Progenitor cell of endocrine pancreas (in vitro differentiated cells): ENCODE data around the gene ZNF514. TPM values are rescaled to one million over a fixed set of nuclear protein-coding genes. Genes with fewer than 3 reads are reported as not detected.
"Not testable (repeated sequence)": the region's sequence is repeated elsewhere in the genome, so short reads cannot be mapped to it uniquely, and the experiment has no call there.

Experiments used
- DNase-seq: peaks from one replicate; pipeline ENCODE4 v3.0.0; 2021; ENCODE audit warnings: low spot score; ENCODE audit not compliant: unreplicated experiment
- H3K27ac Mint-ChIP-seq: 2 replicates; pipeline ENCODE4 v1.8.0; 2021; ENCODE audit warnings: mild to moderate bottlenecking, moderate library complexity, mixed read lengths
- H3K27me3 Mint-ChIP-seq: 2 replicates; pipeline ENCODE4 v1.8.0; 2021; ENCODE audit warnings: mixed read lengths
- H3K36me3 Mint-ChIP-seq: 2 replicates; pipeline ENCODE4 v1.8.0; 2022; ENCODE audit warnings: mixed read lengths; ENCODE audit not compliant: insufficient read depth
- H3K4me1 Mint-ChIP-seq: 2 replicates; pipeline ENCODE4 v1.8.0; 2021; ENCODE audit warnings: low read depth, mixed read lengths
- H3K4me3 Mint-ChIP-seq: 2 replicates; pipeline ENCODE4 v1.8.0; 2021; ENCODE audit warnings: low read depth, mild to moderate bottlenecking, moderate library complexity, mixed read lengths
- H3K9me3 Mint-ChIP-seq: 2 replicates; pipeline ENCODE4 v1.8.0; 2021; ENCODE audit warnings: low read depth, mixed read lengths
- CTCF ChIP-seq: fragments of 200-600 bp; sonication (generic); IDR thresholded peaks from one replicate; pipeline ENCODE4 v1.5.0; 2021; ENCODE audit warnings: antibody characterized with exemption, mild to moderate bottlenecking; ENCODE audit not compliant: unreplicated experiment
- total RNA-seq: library from RNA; stranded (reverse); gene quantifications from 2 replicates; pipeline ENCODE4 v1.2.1, GENCODE V29; 2021

The ZNF514 gene
- total RNA-seq, 1 donor from 2014 or later, result 32.9 TPM

GRCh38 chr2:95203911-95204310 is 44.3 kb upstream of the ZNF514 start:
- Mint-ChIP-seq H3K27me3 (peaks cover 20% of the 10 kb centered on the region), H3K4me3 (no peak overlapping the region), H3K9me3 (peaks cover 3% of the 10 kb centered on the region), H3K4me1 (peaks cover 12% of the 10 kb centered on the region), H3K36me3 (peaks cover 8% of the 10 kb centered on the region), H3K27ac (no peak overlapping the region)
- TF ChIP-seq CTCF, result no peak
- DNase-seq, result no peak

GRCh38 chr2:95192956-95193355 is 33.3 kb upstream of the ZNF514 start:
- H3K9me3 Mint-ChIP-seq, H3K27ac Mint-ChIP-seq, H3K36me3 Mint-ChIP-seq, H3K4me1 Mint-ChIP-seq, H3K4me3 Mint-ChIP-seq: not testable (repeated sequence)
- peak; percentile 70 for TF ChIP-seq CTCF
- DNase-seq, result peak; percentile 57
- H3K27me3 Mint-ChIP-seq, result peaks cover 52% of the 10 kb centered on the region

GRCh38 chr2:95185973-95186372 is 26.3 kb upstream of the ZNF514 start:
- DNase-seq, result no peak
- H3K27ac Mint-ChIP-seq, result no peak overlapping the region

GRCh38 chr2:95185197-95185596 is 25.5 kb upstream of the ZNF514 start:
- Mint-ChIP-seq H3K27ac (no peak overlapping the region), H3K36me3 (peaks cover 27% of the 10 kb centered on the region), H3K9me3 (no peaks in the 10 kb centered on the region), H3K4me1 (no peaks in the 10 kb centered on the region), H3K4me3 (no peak overlapping the region), H3K27me3 (peaks cover 11% of the 10 kb centered on the region)
- no peak for TF ChIP-seq CTCF
- no peak for DNase-seq

More at GRCh38 chr2:95185973-95186372, 26.3 kb upstream of the ZNF514 start:
- no peaks in the 10 kb centered on the region for H3K9me3 Mint-ChIP-seq
- H3K27me3 Mint-ChIP-seq, result peaks cover 19% of the 10 kb centered on the region
- H3K4me1 Mint-ChIP-seq, result no peaks in the 10 kb centered on the region
- H3K4me3 Mint-ChIP-seq, result no peak overlapping the region
- no peak for TF ChIP-seq CTCF
- H3K36me3 Mint-ChIP-seq, result peaks cover 22% of the 10 kb centered on the region

GRCh38 chr2:95181774-95182173 is 22.1 kb upstream of the ZNF514 start:
- Mint-ChIP-seq H3K27ac (no peak overlapping the region), H3K36me3 (peaks cover 37% of the 10 kb centered on the region), H3K4me1 (no peaks in the 10 kb centered on the region), H3K4me3 (no peak overlapping the region), H3K9me3 (no peaks in the 10 kb centered on the region), H3K27me3 (no peaks in the 10 kb centered on the region)
- no peak for DNase-seq
- TF ChIP-seq CTCF, result no peak
